ENCODE results near the gene DR1. TPM values are rescaled to one million over a fixed set of nuclear protein-coding genes. Genes with fewer than 3 reads are reported as not detected.

The DR1 gene
- total RNA-seq, 1 experiment from 2014 or later, result 77.2 TPM

- Histone ChIP-seq H3K4me3 (ENCODE audit: low read depth, low read length, poor library complexity, severe bottlenecking) (no peak overlapping the region), H3K4me1 (ENCODE audit: insufficient read depth, low read length, poor library complexity, severe bottlenecking) (no peaks in the 10 kb centered on the region), H3K27me3 (replicated peaks; ENCODE audit: insufficient read depth, low read depth, low read length, poor library complexity) (no peaks in the 10 kb centered on the region), H3K36me3 (ENCODE audit: insufficient read depth, low read length, poor library complexity, severe bottlenecking) (no peaks in the 10 kb centered on the region), H3K9me3 (ENCODE audit: low read depth, low read length, poor library complexity, severe bottlenecking) (no peaks in the 10 kb centered on the region), H3K27ac (ENCODE audit: low read depth, low read length, poor library complexity, severe bottlenecking) (no peak overlapping the region)
- POLR2A ChIA-PET (ENCODE audit: low non-redundant PET), result no interaction called here
- CTCF ChIA-PET, result no interaction called here
- no peak for DNase-seq (ENCODE audit: low spot score)
- TF ChIP-seq EZH2 (IDR thresholded peaks at IDR 0.05; ENCODE audit: borderline replicate concordance, low read depth, low read length, poor library complexity, severe bottlenecking) (no peak), CTCF (conservative IDR thresholded peaks at IDR 0.05; ENCODE audit: low read depth, low read length) (no peak)
- intact Hi-C loops (cut with micrococcal nuclease; ENCODE audit: unreplicated experiment), result no loop called here
- no TSS peak for BruUV-seq (replicated peaks)
These were observed 24.0 kb upstream of the DR1 start for GRCh38 chr1:93321720-93322119.

- CTCF ChIA-PET, result no interaction called here
These were observed 23.4 kb upstream of the DR1 start for GRCh38 chr1:93322349-93322748.

DNA sequence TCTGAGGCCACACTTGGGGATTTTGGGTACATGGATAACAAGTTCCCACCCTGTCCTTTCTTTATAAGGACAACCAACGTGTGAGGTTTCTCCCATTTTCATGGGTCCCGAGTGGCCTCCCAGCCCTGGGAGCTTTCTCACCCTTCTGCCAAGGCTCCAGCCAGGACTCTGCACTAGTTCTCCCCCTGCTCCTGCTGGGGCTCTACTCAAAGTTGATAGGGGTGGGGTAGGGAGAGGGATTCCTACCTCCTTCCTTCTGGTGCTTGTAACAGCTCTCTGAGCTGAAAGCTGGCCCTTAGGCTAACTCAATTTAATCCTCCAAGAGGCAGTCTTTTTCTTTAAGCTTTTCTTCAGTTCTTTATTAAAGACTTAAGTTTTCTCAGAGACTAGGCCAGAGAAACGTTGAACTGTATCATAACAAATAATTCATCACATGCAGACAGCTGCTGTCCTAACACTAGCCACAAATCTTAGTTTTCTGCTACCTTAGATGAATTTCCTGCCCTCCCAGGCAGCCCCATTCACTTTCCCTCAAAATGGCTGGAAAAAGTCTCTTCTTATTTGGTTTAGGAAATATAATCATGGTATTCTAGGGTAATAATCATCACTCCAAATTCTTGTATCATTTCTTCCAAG is 22.4 kb upstream of the DR1 start:
- no TSS peak for BruUV-seq (replicated peaks)
- CTCF ChIA-PET, result no interaction called here
- intact Hi-C loops (cut with micrococcal nuclease; ENCODE audit: unreplicated experiment), result no loop called here

More at GRCh38 chr1:93322349-93322748, 23.4 kb upstream of the DR1 start:
- H3K27ac ChIP-seq (ENCODE audit: low read depth, low read length, poor library complexity, severe bottlenecking), result no peak overlapping the region
- no peaks in the 10 kb centered on the region for H3K27me3 ChIP-seq (replicated peaks; ENCODE audit: insufficient read depth, low read depth, low read length, poor library complexity)
- H3K9me3 ChIP-seq (ENCODE audit: low read depth, low read length, poor library complexity, severe bottlenecking), result no peaks in the 10 kb centered on the region
- no peak for TF ChIP-seq CTCF (conservative IDR thresholded peaks at IDR 0.05; ENCODE audit: low read depth, low read length)
- TF ChIP-seq EZH2 (IDR thresholded peaks at IDR 0.05; ENCODE audit: borderline replicate concordance, low read depth, low read length, poor library complexity, severe bottlenecking), result no peak
- BruUV-seq (replicated peaks), result no TSS peak
- no peaks in the 10 kb centered on the region for H3K4me1 ChIP-seq (ENCODE audit: insufficient read depth, low read length, poor library complexity, severe bottlenecking)
- intact Hi-C loops (cut with micrococcal nuclease; ENCODE audit: unreplicated experiment), result no loop called here
- DNase-seq (ENCODE audit: low spot score), result no peak
- POLR2A ChIA-PET (ENCODE audit: low non-redundant PET), result no interaction called here
- H3K4me3 ChIP-seq (ENCODE audit: low read depth, low read length, poor library complexity, severe bottlenecking), result no peak overlapping the region
- no peaks in the 10 kb centered on the region for H3K36me3 ChIP-seq (ENCODE audit: insufficient read depth, low read length, poor library complexity, severe bottlenecking)

More for the DNA sequence above, 22.4 kb upstream of the DR1 start:
- H3K27ac ChIP-seq (ENCODE audit: low read depth, low read length, poor library complexity, severe bottlenecking), result no peak overlapping the region
- H3K27me3 ChIP-seq (replicated peaks; ENCODE audit: insufficient read depth, low read depth, low read length, poor library complexity), result no peaks in the 10 kb centered on the region
- H3K9me3 ChIP-seq (ENCODE audit: low read depth, low read length, poor library complexity, severe bottlenecking), result no peaks in the 10 kb centered on the region
- no peaks in the 10 kb centered on the region for H3K36me3 ChIP-seq (ENCODE audit: insufficient read depth, low read length, poor library complexity, severe bottlenecking)
- POLR2A ChIA-PET (ENCODE audit: low non-redundant PET), result no interaction called here
- TF ChIP-seq CTCF (conservative IDR thresholded peaks at IDR 0.05; ENCODE audit: low read depth, low read length), result no peak
- TF ChIP-seq EZH2 (IDR thresholded peaks at IDR 0.05; ENCODE audit: borderline replicate concordance, low read depth, low read length, poor library complexity, severe bottlenecking), result no peak
- H3K4me1 ChIP-seq (ENCODE audit: insufficient read depth, low read length, poor library complexity, severe bottlenecking), result no peaks in the 10 kb centered on the region
- H3K4me3 ChIP-seq (ENCODE audit: low read depth, low read length, poor library complexity, severe bottlenecking), result no peak overlapping the region
- DNase-seq (ENCODE audit: low spot score), result no peak

Data from A673 (cell line).